ENCODE data around the gene PANX2.

Gene PANX2

GRCh38 chr22:50173983-50174355 is 3.4 kb downstream of the PANX2 start:
- TF ChIP-seq CTCF (IDR thresholded peaks at IDR 0.05; ENCODE audit: low read depth, low read length, missing control alignments): no peak
- Histone ChIP-seq H3K4me3 (ENCODE audit: low read depth, low read length) (no peak overlapping the region), H3K36me3 (replicated peaks) (no peaks in the 10 kb centered on the region), H3K27ac (no peak overlapping the region), H3K27me3 (replicated peaks) (no peaks in the 10 kb centered on the region)
- in situ Hi-C loops (cut with HindIII; ENCODE audit: low pct_ligation_motif_present, low sequenced_read_pairs): no loop called here
- DNase-seq: no peak

- DNase-seq: no peak
- Histone ChIP-seq H3K27ac (no peak overlapping the region), H3K27me3 (replicated peaks) (no peaks in the 10 kb centered on the region), H3K36me3 (replicated peaks) (no peaks in the 10 kb centered on the region), H3K4me3 (ENCODE audit: low read depth, low read length) (no peak overlapping the region)
- no peak for TF ChIP-seq CTCF (IDR thresholded peaks at IDR 0.05; ENCODE audit: low read depth, low read length, missing control alignments)
- in situ Hi-C loops (cut with HindIII; ENCODE audit: low pct_ligation_motif_present, low sequenced_read_pairs): no loop called here
Measured at GRCh38 chr22:50174382-50175190, 4.1 kb downstream of the PANX2 start.

- no peaks in the 10 kb centered on the region for H3K36me3 ChIP-seq (replicated peaks)
- H3K27me3 ChIP-seq (replicated peaks): no peaks in the 10 kb centered on the region
- no peak overlapping the region for H3K27ac ChIP-seq
- in situ Hi-C loops (cut with HindIII; ENCODE audit: low pct_ligation_motif_present, low sequenced_read_pairs): no loop called here
- no peak overlapping the region for H3K4me3 ChIP-seq (ENCODE audit: low read depth, low read length)
- TF ChIP-seq CTCF (IDR thresholded peaks at IDR 0.05; ENCODE audit: low read depth, low read length, missing control alignments): no peak
- no peak for DNase-seq
Measured at GRCh38 chr22:50175191-50175461, 4.6 kb downstream of the PANX2 start.

- no peak for TF ChIP-seq CTCF (IDR thresholded peaks at IDR 0.05; ENCODE audit: low read depth, low read length, missing control alignments)
- H3K4me3 ChIP-seq (ENCODE audit: low read depth, low read length): no peak overlapping the region
- H3K27ac ChIP-seq: no peak overlapping the region
- H3K36me3 ChIP-seq (replicated peaks): no peaks in the 10 kb centered on the region
- no peaks in the 10 kb centered on the region for H3K27me3 ChIP-seq (replicated peaks)
- DNase-seq: no peak
- in situ Hi-C loops (cut with HindIII; ENCODE audit: low pct_ligation_motif_present, low sequenced_read_pairs): no loop called here
Measured at GRCh38 chr22:50175921-50176849, 5.7 kb downstream of the PANX2 start.

- H3K27me3 ChIP-seq (replicated peaks): no peaks in the 10 kb centered on the region
- DNase-seq: no peak
- in situ Hi-C loops (cut with HindIII; ENCODE audit: low pct_ligation_motif_present, low sequenced_read_pairs): no loop called here
- no peak for TF ChIP-seq CTCF (IDR thresholded peaks at IDR 0.05; ENCODE audit: low read depth, low read length, missing control alignments)
- H3K27ac ChIP-seq: no peak overlapping the region
- H3K36me3 ChIP-seq (replicated peaks): no peaks in the 10 kb centered on the region
- H3K4me3 ChIP-seq (ENCODE audit: low read depth, low read length): no peak overlapping the region
Measured at GRCh38 chr22:50176850-50177536, 6.5 kb downstream of the PANX2 start.
